ENCODE data around the gene SEC22C.
"Not testable (repeated sequence)": the region's sequence is repeated elsewhere in the genome, so short reads cannot be mapped to it uniquely, and the experiment has no call there.

The SEC22C gene

GRCh38 chr3:42589382-42590109 is 7.8 kb upstream of the SEC22C start:
- peaks cover 1% of the 10 kb centered on the region; the same call in 1 of the 2 replicates for H3K36me3 ChIP-seq (ENCODE audit: control insufficient read depth, insufficient read depth, low read length)
- no peak for DNase-seq (ENCODE audit: extremely low read depth, insufficient read length)
- TF ChIP-seq CTCF (IDR thresholded peaks at IDR 0.05; ENCODE audit: insufficient read depth, low read length, poor library complexity, severe bottlenecking), result no peak
- H3K4me3 ChIP-seq (replicated peaks; ENCODE audit: low read depth, low read length), result peak overlapping the region; percentile 57; the same call in 1 of the 2 replicates
- H3K27me3 ChIP-seq (replicated peaks; ENCODE audit: control insufficient read depth, insufficient read depth, low read length), result no peaks in the 10 kb centered on the region

DNA sequence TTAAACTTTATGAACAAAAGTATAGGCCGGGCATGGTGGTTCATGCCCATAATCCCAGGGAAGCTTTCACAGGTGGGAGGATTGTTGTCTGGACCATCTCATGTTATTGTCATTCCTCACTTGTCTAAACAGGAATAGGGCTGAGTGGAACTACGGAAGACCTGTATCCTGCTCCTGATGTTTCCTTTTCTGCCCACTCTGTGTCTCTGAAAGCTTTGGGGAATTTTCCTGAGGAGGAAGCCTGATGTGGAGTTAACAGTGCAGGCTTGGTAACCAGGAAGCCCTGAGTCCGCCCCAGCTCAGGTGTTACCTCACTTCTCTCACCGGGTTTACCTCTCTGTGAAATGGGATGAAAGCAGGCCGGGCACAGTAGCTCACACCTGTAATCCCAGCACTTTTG is 6.9 kb upstream of the SEC22C start:
- no peak overlapping the region for H3K4me3 ChIP-seq (replicated peaks; ENCODE audit: low read depth, low read length)
- no peak for DNase-seq (ENCODE audit: extremely low read depth, insufficient read length)
- no peak for TF ChIP-seq CTCF (IDR thresholded peaks at IDR 0.05; ENCODE audit: insufficient read depth, low read length, poor library complexity, severe bottlenecking)
- no peaks in the 10 kb centered on the region for H3K27me3 ChIP-seq (replicated peaks; ENCODE audit: control insufficient read depth, insufficient read depth, low read length)
- 0 out of 2 replicates have a peak, but pooled peaks cover 1% of the 10 kb centered on the region for H3K36me3 ChIP-seq (ENCODE audit: control insufficient read depth, insufficient read depth, low read length)

DNA sequence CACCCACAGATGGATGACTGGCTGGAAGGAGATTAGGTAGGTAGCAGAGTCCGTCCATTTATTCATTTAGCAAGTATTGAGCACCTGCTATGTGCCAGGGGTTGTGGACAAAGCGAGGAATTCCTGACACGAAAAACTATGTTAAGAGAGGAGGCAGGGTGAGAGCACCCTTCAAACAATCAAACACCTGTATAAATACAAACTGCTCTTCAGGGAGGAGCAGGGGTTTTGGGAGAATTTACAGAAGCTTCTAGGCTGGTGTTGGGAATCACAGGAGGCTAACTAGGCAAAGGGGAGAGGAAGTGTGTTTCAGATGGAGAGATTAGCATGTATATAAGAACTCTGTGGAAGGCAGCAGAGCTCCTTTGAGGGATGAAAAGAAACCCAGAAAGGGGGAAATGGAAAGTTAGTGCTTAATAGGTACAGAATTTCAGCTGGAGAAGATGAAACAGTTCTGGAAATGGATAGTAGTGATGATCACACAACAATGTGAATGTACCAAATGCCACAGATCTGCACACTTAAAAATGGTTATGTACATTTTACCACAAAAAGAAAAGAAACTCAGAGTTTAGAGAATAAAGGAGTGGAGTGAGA is 805 bp upstream of the SEC22C start:
- H3K36me3 ChIP-seq (ENCODE audit: control insufficient read depth, insufficient read depth, low read length), result no peaks in the 10 kb centered on the region
- TF ChIP-seq CTCF (IDR thresholded peaks at IDR 0.05; ENCODE audit: insufficient read depth, low read length, poor library complexity, severe bottlenecking), result no peak
- H3K27me3 ChIP-seq (replicated peaks; ENCODE audit: control insufficient read depth, insufficient read depth, low read length), result no peaks in the 10 kb centered on the region
- H3K4me3 ChIP-seq (replicated peaks; ENCODE audit: low read depth, low read length), result peak overlapping the region; percentile 84
- no peak for DNase-seq (ENCODE audit: extremely low read depth, insufficient read length)

GRCh38 chr3:42581400-42581708 is 413 bp downstream of the SEC22C start:
- H3K27me3 ChIP-seq (replicated peaks; ENCODE audit: control insufficient read depth, insufficient read depth, low read length), result no peaks in the 10 kb centered on the region
- TF ChIP-seq CTCF (IDR thresholded peaks at IDR 0.05; ENCODE audit: insufficient read depth, low read length, poor library complexity, severe bottlenecking), result no peak
- no peaks in the 10 kb centered on the region for H3K36me3 ChIP-seq (ENCODE audit: control insufficient read depth, insufficient read depth, low read length)
- peak overlapping the region; percentile 84 for H3K4me3 ChIP-seq (replicated peaks; ENCODE audit: low read depth, low read length)
- no peak for DNase-seq (ENCODE audit: extremely low read depth, insufficient read length)

DNA sequence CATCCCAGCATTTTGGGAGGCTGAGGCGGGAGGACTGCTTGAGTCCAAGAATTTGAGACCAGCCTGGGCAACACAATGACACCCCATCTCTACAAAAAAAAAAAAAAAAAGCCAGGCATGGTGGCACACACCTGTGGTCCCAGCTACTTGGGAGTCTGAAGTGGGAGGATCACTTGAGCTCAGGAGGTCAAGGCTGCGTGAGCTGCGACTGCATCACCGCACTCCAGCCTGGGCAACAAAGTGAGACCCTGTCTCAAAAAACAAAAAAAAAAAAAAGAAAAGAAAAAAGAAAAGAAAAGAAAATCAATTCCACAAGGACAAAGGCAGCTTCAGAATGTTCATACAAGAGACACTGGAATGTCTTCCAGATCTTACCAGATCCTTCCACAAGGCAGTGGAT is 2.4 kb downstream of the SEC22C start:
- not testable (repeated sequence) for H3K4me3 ChIP-seq (replicated peaks; ENCODE audit: low read depth, low read length); H3K36me3 ChIP-seq (ENCODE audit: control insufficient read depth, insufficient read depth, low read length); H3K27me3 ChIP-seq (replicated peaks; ENCODE audit: control insufficient read depth, insufficient read depth, low read length); DNase-seq (ENCODE audit: extremely low read depth, insufficient read length)

GRCh38 chr3:42578054-42578453 is 3.7 kb downstream of the SEC22C start:
- Histone ChIP-seq H3K27me3 (replicated peaks; ENCODE audit: control insufficient read depth, insufficient read depth, low read length) (no peaks in the 10 kb centered on the region), H3K4me3 (replicated peaks; ENCODE audit: low read depth, low read length) (no peak overlapping the region), H3K36me3 (ENCODE audit: control insufficient read depth, insufficient read depth, low read length) (peaks cover 1% of the 10 kb centered on the region; the same call in 1 of the 2 replicates)
- no peak for TF ChIP-seq CTCF (IDR thresholded peaks at IDR 0.05; ENCODE audit: insufficient read depth, low read length, poor library complexity, severe bottlenecking)
- no peak for DNase-seq (ENCODE audit: extremely low read depth, insufficient read length)
